Neural progenitor cell (in vitro differentiated cells): ENCODE results near the gene STK39. TPM values are rescaled to one million over a fixed set of nuclear protein-coding genes. Genes with fewer than 3 reads are reported as not detected.

Experiments used
- DNase-seq: peaks from one replicate; pipeline ENCODE4 v3.0.0-alpha.2; 2016; ENCODE audit warnings: low spot score
- H2AFZ ChIP-seq: fragments of 200-600 bp; sonication (generic); replicated peaks from 2 replicates; pipeline ENCODE4 v1.6.1; 2016; ENCODE audit warnings: antibody characterized with exemption
- H3F3A ChIP-seq: fragments of 200-600 bp; sonication (generic); 2 replicates; pipeline ENCODE4 v1.6.1; 2016; ENCODE audit warnings: antibody characterized with exemption, low read depth
- H3K27ac ChIP-seq: fragments of 200-600 bp; sonication (generic); 2 replicates; pipeline ENCODE4 v1.5.1; 2016; ENCODE audit warnings: mild to moderate bottlenecking
- H3K27me3 ChIP-seq: fragments of 200-600 bp; sonication (generic); 2 replicates; pipeline ENCODE4 v1.6.1; 2016; ENCODE audit warnings: mild to moderate bottlenecking, moderate library complexity
- H3K36me3 ChIP-seq: fragments of 200-600 bp; sonication (generic); 2 replicates; pipeline ENCODE4 v1.5.1; 2016
- H3K4me1 ChIP-seq: fragments of 200-600 bp; sonication (generic); 2 replicates; pipeline ENCODE4 v1.6.1; 2016; ENCODE audit warnings: mixed run types
- H3K4me2 ChIP-seq: fragments of 200-600 bp; sonication (generic); 2 replicates; pipeline ENCODE4 v1.6.1; 2016
- H3K4me3 ChIP-seq: fragments of 200-600 bp; sonication (generic); 2 replicates; pipeline ENCODE4 v1.5.1; 2016
- H3K79me2 ChIP-seq: fragments of 200-600 bp; sonication (generic); 2 replicates; pipeline ENCODE4 v1.6.1; 2016; ENCODE audit warnings: low read depth
- H3K9ac ChIP-seq: fragments of 200-600 bp; sonication (generic); 2 replicates; pipeline ENCODE4 v1.6.1; 2016
- H3K9me3 ChIP-seq: fragments of 200-600 bp; sonication (generic); 2 replicates; pipeline ENCODE4 v1.5.1; 2016; ENCODE audit warnings: low read depth
- H4K20me1 ChIP-seq: fragments of 200-600 bp; sonication (generic); 2 replicates; pipeline ENCODE4 v1.6.1; 2016; ENCODE audit warnings: low read depth
- H3K27ac Mint-ChIP-seq: 3 replicates; pipeline ENCODE4 v1.8.0; 2021; ENCODE audit warnings: mixed read lengths
- H3K27me3 Mint-ChIP-seq: 2 replicates; pipeline ENCODE4 v1.8.0; 2022; ENCODE audit warnings: low read depth, mild to moderate bottlenecking, inconsistent platforms, moderate library complexity, mixed read lengths; ENCODE audit not compliant: insufficient read depth
- H3K36me3 Mint-ChIP-seq: 3 replicates; pipeline ENCODE4 v1.8.0; 2021; ENCODE audit warnings: mixed read lengths
- H3K4me1 Mint-ChIP-seq: 3 replicates; pipeline ENCODE4 v1.8.0; 2021; ENCODE audit warnings: mixed read lengths
- H3K4me3 Mint-ChIP-seq: 3 replicates; pipeline ENCODE4 v1.8.0; 2021; ENCODE audit warnings: mild to moderate bottlenecking, moderate library complexity, mixed read lengths
- H3K9me3 Mint-ChIP-seq: 3 replicates; pipeline ENCODE4 v1.8.0; 2020; ENCODE audit warnings: mixed read lengths
- EZH2 ChIP-seq: fragments of 200-600 bp; sonication (generic); IDR thresholded peaks from 2 replicates; pipeline ENCODE4 v1.6.1; 2017; ENCODE audit warnings: antibody characterized with exemption, mild to moderate bottlenecking, moderate library complexity
- EZH2phosphoT487 ChIP-seq: fragments of 200-600 bp; sonication (generic); IDR thresholded peaks from 2 replicates; pipeline ENCODE4 v1.6.1; 2017; ENCODE audit warnings: antibody characterized with exemption
- total RNA-seq: library from RNA; depleted of rRNA; stranded (reverse); fragments of >200 nt; gene quantifications from 2 replicates; pipeline ENCODE4 v1.2.3, GENCODE V29; 2015; ENCODE audit warnings: low replicate concordance
- TF ChIP-seq, protein P1 (sequence below): fragments of 200-600 bp; sonication (generic); IDR thresholded peaks from 2 replicates; pipeline ENCODE4 v1.5.1; 2017; ENCODE audit warnings: antibody characterized with exemption, mild to moderate bottlenecking

The STK39 gene
- total RNA-seq, 1 donor from 2014 or later: 23.8 TPM

DNA sequence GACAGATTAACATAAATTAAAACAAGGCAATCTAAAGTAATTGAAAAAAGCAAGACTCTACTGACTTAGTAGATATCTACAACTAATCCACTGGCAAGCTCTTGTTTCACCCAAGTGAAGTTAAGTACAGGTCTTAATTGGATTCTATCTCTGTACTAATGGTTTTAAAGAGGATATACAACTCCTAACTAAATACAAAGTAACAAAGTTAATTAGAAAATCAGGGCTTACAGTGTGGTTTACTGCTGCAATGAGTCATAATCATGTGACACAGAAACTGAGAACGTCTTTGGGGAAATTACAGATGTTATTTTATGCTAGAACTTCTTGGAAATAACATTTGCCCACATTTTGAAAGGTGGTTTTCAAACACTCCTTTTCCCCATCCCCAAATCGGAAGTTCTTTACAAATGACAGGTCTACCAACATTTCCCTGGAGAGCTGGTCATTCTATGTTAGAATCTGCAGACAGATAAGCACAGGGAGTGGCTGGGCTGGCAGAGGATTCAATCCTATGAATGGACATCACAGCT is 245.3 kb downstream of the STK39 start:
- Mint-ChIP-seq H3K9me3 (no peaks in the 10 kb centered on the region), H3K4me1 (peaks cover 9% of the 10 kb centered on the region), H3K27me3 (no peaks in the 10 kb centered on the region), H3K4me3 (no peak overlapping the region), H3K36me3 (peaks cover 4% of the 10 kb centered on the region), H3K27ac (no peak overlapping the region)
- Histone ChIP-seq H3K79me2 (no peaks in the 10 kb centered on the region), H3K4me3 (no peak overlapping the region), H3K9me3 (no peaks in the 10 kb centered on the region), H3K36me3 (no peaks in the 10 kb centered on the region), H3F3A (peaks cover 18% of the 10 kb centered on the region), H4K20me1 (no peaks in the 10 kb centered on the region), H3K27ac (peak overlapping the region; percentile 27), H3K9ac (no peak overlapping the region), H3K4me2 (peak overlapping the region; percentile 56), H2AFZ (no peak overlapping the region), H3K4me1 (peaks cover 30% of the 10 kb centered on the region), H3K27me3 (no peaks in the 10 kb centered on the region)
- peak; percentile 51 for DNase-seq
- TF ChIP-seq EZH2phosphoT487: peak; percentile 80
- no peak for TF ChIP-seq EZH2
- TF ChIP-seq, protein P1, sequence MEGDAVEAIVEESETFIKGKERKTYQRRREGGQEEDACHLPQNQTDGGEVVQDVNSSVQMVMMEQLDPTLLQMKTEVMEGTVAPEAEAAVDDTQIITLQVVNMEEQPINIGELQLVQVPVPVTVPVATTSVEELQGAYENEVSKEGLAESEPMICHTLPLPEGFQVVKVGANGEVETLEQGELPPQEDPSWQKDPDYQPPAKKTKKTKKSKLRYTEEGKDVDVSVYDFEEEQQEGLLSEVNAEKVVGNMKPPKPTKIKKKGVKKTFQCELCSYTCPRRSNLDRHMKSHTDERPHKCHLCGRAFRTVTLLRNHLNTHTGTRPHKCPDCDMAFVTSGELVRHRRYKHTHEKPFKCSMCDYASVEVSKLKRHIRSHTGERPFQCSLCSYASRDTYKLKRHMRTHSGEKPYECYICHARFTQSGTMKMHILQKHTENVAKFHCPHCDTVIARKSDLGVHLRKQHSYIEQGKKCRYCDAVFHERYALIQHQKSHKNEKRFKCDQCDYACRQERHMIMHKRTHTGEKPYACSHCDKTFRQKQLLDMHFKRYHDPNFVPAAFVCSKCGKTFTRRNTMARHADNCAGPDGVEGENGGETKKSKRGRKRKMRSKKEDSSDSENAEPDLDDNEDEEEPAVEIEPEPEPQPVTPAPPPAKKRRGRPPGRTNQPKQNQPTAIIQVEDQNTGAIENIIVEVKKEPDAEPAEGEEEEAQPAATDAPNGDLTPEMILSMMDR: no peak

DNA sequence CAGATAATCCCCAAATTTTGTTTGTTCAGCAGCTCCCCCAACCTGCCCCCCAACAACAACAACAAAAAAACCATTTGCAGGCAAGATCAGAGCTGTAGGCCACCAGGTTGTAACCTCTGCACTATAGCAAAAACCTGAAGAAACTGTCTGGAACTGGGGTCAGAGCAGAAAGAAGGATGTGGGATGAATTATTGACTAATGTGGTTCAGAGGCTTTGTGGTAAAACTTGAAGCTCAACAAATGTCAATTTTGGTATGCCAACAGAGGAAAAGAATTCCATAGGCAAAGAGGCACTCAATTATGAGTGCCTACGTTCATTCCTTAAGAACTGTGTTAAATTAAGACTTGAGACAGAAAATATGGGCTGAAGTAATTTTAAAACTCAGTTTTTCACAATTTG is 255.1 kb downstream of the STK39 start:
- H4K20me1 ChIP-seq: no peaks in the 10 kb centered on the region
- H3K27ac Mint-ChIP-seq: no peak overlapping the region

DNA sequence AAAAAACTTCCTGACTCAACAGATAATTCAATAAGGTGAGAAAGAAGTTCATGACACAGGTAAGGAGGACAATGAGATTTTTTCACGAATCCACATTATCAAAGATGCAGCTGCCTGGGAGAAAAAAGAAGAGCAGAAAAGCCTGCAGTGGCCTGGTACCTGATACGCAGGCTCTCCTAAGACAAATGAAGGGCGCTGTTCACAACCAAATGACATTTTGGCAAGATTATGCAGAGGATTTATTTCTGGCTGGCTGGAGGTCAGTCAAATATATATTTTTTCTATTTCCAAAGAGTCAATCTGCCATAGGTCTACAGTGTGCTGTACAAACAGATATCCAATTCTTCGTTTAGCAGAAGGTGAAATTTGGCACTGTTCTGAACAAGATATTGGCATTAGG is 257.3 kb downstream of the STK39 start:
- Mint-ChIP-seq H3K27me3 (no peaks in the 10 kb centered on the region), H3K36me3 (peaks cover 2% of the 10 kb centered on the region), H3K27ac (no peak overlapping the region), H3K4me3 (no peak overlapping the region), H3K4me1 (peaks cover 7% of the 10 kb centered on the region), H3K9me3 (no peaks in the 10 kb centered on the region)
- H3K27me3 ChIP-seq: no peaks in the 10 kb centered on the region
- H3K4me1 ChIP-seq: peaks cover 16% of the 10 kb centered on the region
- no peaks in the 10 kb centered on the region for H3K79me2 ChIP-seq
- no peak overlapping the region for H3K27ac ChIP-seq
- no peak for TF ChIP-seq EZH2phosphoT487
- TF ChIP-seq, protein P1: no peak
- no peak for TF ChIP-seq EZH2
- peaks cover 9% of the 10 kb centered on the region for H3F3A ChIP-seq
- H3K4me2 ChIP-seq: no peak overlapping the region
- H3K9ac ChIP-seq: no peak overlapping the region
- H3K4me3 ChIP-seq: no peak overlapping the region
- DNase-seq: no peak
- H4K20me1 ChIP-seq: no peaks in the 10 kb centered on the region
- H3K36me3 ChIP-seq: no peaks in the 10 kb centered on the region
- no peak overlapping the region for H2AFZ ChIP-seq
- no peaks in the 10 kb centered on the region for H3K9me3 ChIP-seq

More for the DNA sequence above, 255.1 kb downstream of the STK39 start:
- Histone ChIP-seq H3F3A (no peaks in the 10 kb centered on the region), H3K4me1 (peaks cover 10% of the 10 kb centered on the region), H3K79me2 (no peaks in the 10 kb centered on the region), H3K27me3 (no peaks in the 10 kb centered on the region), H3K27ac (no peak overlapping the region), H3K9ac (no peak overlapping the region), H3K4me3 (no peak overlapping the region), H2AFZ (no peak overlapping the region), H3K36me3 (no peaks in the 10 kb centered on the region), H3K4me2 (no peak overlapping the region), H3K9me3 (no peaks in the 10 kb centered on the region)
- Mint-ChIP-seq H3K9me3 (no peaks in the 10 kb centered on the region), H3K4me1 (no peaks in the 10 kb centered on the region), H3K27me3 (no peaks in the 10 kb centered on the region), H3K4me3 (no peak overlapping the region), H3K36me3 (peaks cover 2% of the 10 kb centered on the region)
- DNase-seq: no peak
- TF ChIP-seq EZH2phosphoT487 (no peak), EZH2 (no peak)
- TF ChIP-seq, protein P1: no peak
